Spleen (tissue), 11 donors: ENCODE results near the gene EFL1. TPM values are rescaled to one million over a fixed set of nuclear protein-coding genes. Genes with fewer than 3 reads are reported as not detected.

Experiments used
- DNase-seq: peaks from one replicate; pipeline ENCODE4 v3.0.0-alpha.2; 2020
- H3K27ac ChIP-seq, 8 donors: fragments of 200-600 bp; sonication (generic) in 7 of 8; 1 replicate in 4 of 8; 2 replicates in 4 of 8; pipeline versions ENCODE4 v1.5.0 to v1.8.0; 2016 to 2021; ENCODE audit warnings: inconsistent platforms in 4 of 8, mild to moderate bottlenecking in 4 of 8, moderate library complexity in 1 of 8
- H3K27me3 ChIP-seq, 7 donors: fragments of 200-600 bp; sonication (generic) in 6 of 7; replicated peaks in 1 of 7; 1 replicate in 4 of 7; 2 replicates in 3 of 7; pipeline versions ENCODE4 v1.5.0 to v1.8.0; 2016 to 2021; ENCODE audit warnings: inconsistent platforms in 3 of 7, mild to moderate bottlenecking in 1 of 7
- H3K36me3 ChIP-seq, 6 donors: fragments of 200-600 bp; sonication (generic) in 5 of 6; 1 replicate in 4 of 6; 2 replicates in 2 of 6; pipeline versions ENCODE4 v1.5.0 to v1.8.0; 2016 to 2021; ENCODE audit warnings: inconsistent platforms in 2 of 6
- H3K4me1 ChIP-seq, 6 donors: fragments of 200-600 bp; sonication (generic) in 5 of 6; 1 replicate in 3 of 6; 2 replicates in 3 of 6; pipeline versions ENCODE4 v1.5.0 to v1.8.0; 2016 to 2021; ENCODE audit warnings: inconsistent platforms in 3 of 6
- H3K4me3 ChIP-seq, 8 donors: fragments of 200-600 bp; sonication (generic) in 7 of 8; 1 replicate in 4 of 8; 2 replicates in 4 of 8; pipeline versions ENCODE4 v1.5.0 to v1.8.0; 2016 to 2021; ENCODE audit warnings: inconsistent platforms in 4 of 8, mild to moderate bottlenecking in 4 of 8, moderate library complexity in 2 of 8
- H3K9me3 ChIP-seq, 8 donors: fragments of 200-600 bp; sonication (generic) in 7 of 8; 1 replicate in 4 of 8; 2 replicates in 4 of 8; pipeline versions ENCODE4 v1.5.0 to v1.8.0; 2016 to 2021; ENCODE audit warnings: inconsistent platforms in 4 of 8
- POLR2A ChIP-seq, 3 donors: fragments of 450-650 bp; IDR thresholded peaks; one replicate each; pipeline ENCODE4 v1.5.1; 2017; ENCODE audit warnings: antibody characterized with exemption in 3 of 3, mild to moderate bottlenecking in 1 of 3
- POLR2AphosphoS5 ChIP-seq, 3 donors: sonication (generic); formaldehyde crosslinking; IDR thresholded peaks; one replicate each; pipeline ENCODE4 v1.5.1; 2017; ENCODE audit warnings: antibody characterized with exemption in 3 of 3
- WGBS, 5 donors: extraction: QIAGEN DNeasy Blood & Tissue Kit in 3 of 5; methylation state at CpG; one replicate each; pipeline versions ENCODE4 v1.1.5 to v1.1.7; 2013 to 2018; 5-methylcytosine and 5-hydroxymethylcytosine counted together
- intact Hi-C: fragments of 100-400 bp; cut with DNase I; formaldehyde crosslinking; loops from one replicate; pipeline ENCODE4 v1.15.0; 2023; ENCODE audit warnings: low total_unique reads
- polyA plus RNA-seq, 3 donors: library from polyadenylated mRNA; stranded (reverse); fragments of 200-250 nt; gene quantifications; one replicate each; pipeline ENCODE4 v1.2.1, GENCODE V29; 2013
- total RNA-seq, 7 donors: library from RNA; depleted of rRNA in 3 of 7; stranded (reverse); fragments of >200 nt in 3 of 7; fragmentation: NEBNext Ultra II Directional in 4 of 7; extraction: Animal tissue kit (Norgen Biotek cat#: 25700) in 4 of 7; gene quantifications; one replicate each; pipeline versions ENCODE4 v1.1.0 to v1.2.1, GENCODE V29; 2016 to 2021
- TF ChIP-seq, protein P1 (sequence below), 11 experiments: fragments of 200-600 bp in 7 of 11; fragments of 450-650 bp in 4 of 11; sonication (generic) in 4 of 11; IDR thresholded peaks in 8 of 11; conservative IDR thresholded peaks in 3 of 11; 1 replicate in 7 of 11; 2 replicates in 4 of 11; pipeline versions ENCODE4 v1.4.0 to v1.8.0; 2016 to 2021; ENCODE audit warnings: antibody characterized with exemption in 11 of 11, inconsistent platforms in 4 of 11, mild to moderate bottlenecking in 1 of 11
- donor health status: healthy with polysubstance abuse.
- donor health status: DM: no; HTN: no; CAD: no; lungs with moderate emphysema.
- donor health status: DM: no; HTN: no; CAD: no.
- donor health status: Bipolar disorder and iron deficiency.
- donor health status: healthy.
- donor health status: DM: no; HTN: no; CAD: no.
- donor health status: DM: yes; HTN: yes; CAD: no.

EFL1 gene
- total and polyA plus RNA-seq, 10 donors: 3.1 to 21.9 (median 17.4) TPM

DNA sequence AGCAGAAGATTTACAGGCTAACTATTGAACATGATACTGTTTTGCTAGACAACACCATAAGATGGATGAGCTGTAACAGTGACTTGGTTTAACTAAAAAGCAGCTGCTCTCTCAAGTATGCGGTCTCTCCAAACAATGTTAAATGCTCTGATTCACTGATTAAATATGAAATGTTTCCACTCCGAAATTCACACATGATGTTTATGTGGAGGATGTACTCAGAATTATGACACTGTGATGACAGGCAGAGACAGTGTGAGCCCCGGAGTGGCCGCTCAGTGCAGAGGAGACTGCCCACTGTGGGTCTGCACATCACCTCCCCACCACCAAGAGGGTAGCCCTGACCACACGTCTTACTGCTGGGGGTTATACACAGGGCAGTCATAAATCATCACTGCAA is 132.8 kb downstream of the EFL1 start:
- intact Hi-C loops: no loop called here
- 70 to 77% (median 74%) methylated on average over 5 of the region's 5 CpGs for WGBS, 5 donors
- H3K27ac ChIP-seq: no peak overlapping the region

DNA sequence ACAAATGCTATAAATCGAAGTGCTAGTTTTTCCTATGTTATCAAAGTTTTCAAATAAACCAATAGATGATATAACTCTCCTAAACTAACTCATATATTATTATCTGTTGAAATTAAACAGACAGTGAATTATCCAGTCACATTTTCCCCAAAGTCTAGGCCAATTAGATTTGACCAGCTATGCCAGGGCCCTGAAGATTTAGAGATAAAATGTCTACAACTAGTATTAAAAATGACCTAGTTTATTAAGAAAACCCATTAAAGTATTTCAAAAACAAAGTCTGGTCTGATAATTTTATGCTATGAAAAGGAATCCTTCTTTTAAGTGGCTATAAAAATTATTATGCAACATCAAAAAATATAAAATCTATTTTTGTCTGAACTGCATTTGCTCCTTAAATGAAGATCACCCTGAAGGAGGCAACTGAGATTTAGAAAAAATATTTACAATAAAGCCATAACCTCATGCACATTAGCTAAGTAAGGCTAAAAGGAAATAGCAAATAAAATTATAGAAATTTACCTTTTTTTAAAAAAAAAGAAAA is 133.3 kb downstream of the EFL1 start:
- intact Hi-C loops: no loop called here
- Histone ChIP-seq H3K27ac (no peak overlapping the region), H3K4me3 (no peak overlapping the region), H3K36me3 (peaks cover 3 to 98% (median 19%) of the 10 kb centered on the region in 6 donors), H3K9me3 (no peaks in the 10 kb centered on the region), H3K4me1 (no peaks in the 10 kb centered on the region), H3K27me3 (no peaks in the 10 kb centered on the region)
- no peak for DNase-seq
- TF ChIP-seq POLR2AphosphoS5 (IDR thresholded peaks at IDR 0.05): no peak
- TF ChIP-seq POLR2A (IDR thresholded peaks at IDR 0.05): no peak
- TF ChIP-seq, protein P1, sequence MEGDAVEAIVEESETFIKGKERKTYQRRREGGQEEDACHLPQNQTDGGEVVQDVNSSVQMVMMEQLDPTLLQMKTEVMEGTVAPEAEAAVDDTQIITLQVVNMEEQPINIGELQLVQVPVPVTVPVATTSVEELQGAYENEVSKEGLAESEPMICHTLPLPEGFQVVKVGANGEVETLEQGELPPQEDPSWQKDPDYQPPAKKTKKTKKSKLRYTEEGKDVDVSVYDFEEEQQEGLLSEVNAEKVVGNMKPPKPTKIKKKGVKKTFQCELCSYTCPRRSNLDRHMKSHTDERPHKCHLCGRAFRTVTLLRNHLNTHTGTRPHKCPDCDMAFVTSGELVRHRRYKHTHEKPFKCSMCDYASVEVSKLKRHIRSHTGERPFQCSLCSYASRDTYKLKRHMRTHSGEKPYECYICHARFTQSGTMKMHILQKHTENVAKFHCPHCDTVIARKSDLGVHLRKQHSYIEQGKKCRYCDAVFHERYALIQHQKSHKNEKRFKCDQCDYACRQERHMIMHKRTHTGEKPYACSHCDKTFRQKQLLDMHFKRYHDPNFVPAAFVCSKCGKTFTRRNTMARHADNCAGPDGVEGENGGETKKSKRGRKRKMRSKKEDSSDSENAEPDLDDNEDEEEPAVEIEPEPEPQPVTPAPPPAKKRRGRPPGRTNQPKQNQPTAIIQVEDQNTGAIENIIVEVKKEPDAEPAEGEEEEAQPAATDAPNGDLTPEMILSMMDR (IDR thresholded peaks at IDR 0.05 in 8 of 11, conservative IDR thresholded peaks at IDR 0.05 in 3 of 11): no peak
- 60 to 69% (median 65%) methylated on average over 1 of the region's 1 CpG for WGBS, 5 donors

More for the DNA sequence above, 132.8 kb downstream of the EFL1 start:
- H3K4me3 ChIP-seq: no peak overlapping the region
- TF ChIP-seq POLR2A (IDR thresholded peaks at IDR 0.05) (no peak), POLR2AphosphoS5 (IDR thresholded peaks at IDR 0.05) (no peak)
- TF ChIP-seq, protein P1 (IDR thresholded peaks at IDR 0.05 in 8 of 11, conservative IDR thresholded peaks at IDR 0.05 in 3 of 11): no peak
- H3K36me3 ChIP-seq: peaks cover 3 to 98% (median 19%) of the 10 kb centered on the region in 6 donors
- H3K9me3 ChIP-seq: no peaks in the 10 kb centered on the region
- H3K4me1 ChIP-seq: no peaks in the 10 kb centered on the region
- no peaks in the 10 kb centered on the region for H3K27me3 ChIP-seq
- no peak for DNase-seq

DNA sequence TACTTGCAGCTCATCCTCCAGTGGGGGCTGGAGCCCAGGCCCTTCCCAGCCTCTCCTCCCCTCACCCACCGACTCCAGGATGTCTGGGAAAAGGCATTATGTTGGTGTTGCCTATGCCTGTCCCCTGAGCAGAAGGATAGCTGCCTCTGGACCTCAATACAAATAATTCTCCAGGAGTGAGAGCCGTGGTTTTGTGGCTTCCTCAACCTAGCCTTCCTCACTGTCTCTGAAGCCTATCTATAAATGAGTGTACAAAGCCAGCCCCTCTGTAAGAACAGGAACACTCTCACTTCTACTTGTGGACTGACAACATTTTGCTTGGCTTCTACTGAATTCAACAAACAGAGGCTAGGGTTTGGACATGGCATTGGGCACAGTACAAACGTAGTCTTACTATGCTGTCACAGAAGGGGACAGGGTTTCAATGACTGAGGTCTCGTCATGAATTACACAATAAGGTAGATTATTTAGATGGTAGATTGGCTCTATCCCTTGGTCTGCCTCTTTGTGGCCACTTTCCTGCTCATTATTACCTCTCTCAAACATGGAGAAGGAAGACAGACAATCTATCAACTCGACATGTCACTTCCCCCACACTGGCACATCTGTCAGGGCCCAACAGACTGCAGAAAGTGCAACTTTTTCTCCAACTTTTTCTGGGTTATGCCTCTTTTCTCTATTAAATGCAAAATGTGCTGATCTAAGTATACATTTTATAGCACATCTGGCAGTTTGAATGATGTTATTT is 134.0 kb downstream of the EFL1 start:
- Histone ChIP-seq H3K4me1 (no peaks in the 10 kb centered on the region), H3K27me3 (no peaks in the 10 kb centered on the region), H3K9me3 (no peaks in the 10 kb centered on the region), H3K4me3 (no peak overlapping the region), H3K36me3 (peaks cover 3 to 98% (median 19%) of the 10 kb centered on the region in 6 donors), H3K27ac (no peak overlapping the region)
- intact Hi-C loops: no loop called here
- TF ChIP-seq, protein P1 (IDR thresholded peaks at IDR 0.05 in 8 of 11, conservative IDR thresholded peaks at IDR 0.05 in 3 of 11): no peak
- TF ChIP-seq POLR2AphosphoS5 (IDR thresholded peaks at IDR 0.05): no peak
- TF ChIP-seq POLR2A (IDR thresholded peaks at IDR 0.05): no peak
- no peak for DNase-seq
- WGBS, 5 donors: 35 to 57% (median 48%) methylated on average over 5 of the region's 5 CpGs

DNA sequence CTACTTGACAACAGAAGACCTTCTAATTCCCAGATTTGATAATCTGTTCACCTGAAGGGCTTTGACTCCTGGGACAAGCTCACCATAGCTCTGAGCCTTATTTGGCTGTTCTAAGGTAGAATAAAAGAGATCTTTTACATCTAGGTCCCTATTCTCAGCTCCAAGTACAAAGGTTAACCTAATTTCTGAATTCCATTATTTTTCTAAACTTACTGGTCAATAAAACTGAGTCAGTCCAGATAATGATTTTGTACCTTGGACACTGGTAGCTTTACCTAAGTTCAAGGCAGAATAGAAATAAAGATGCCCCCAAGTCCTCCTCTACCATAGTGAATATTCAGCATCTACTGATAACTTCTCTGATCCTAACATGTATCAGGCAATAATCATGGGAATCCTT is 135.0 kb downstream of the EFL1 start:
- H3K4me3 ChIP-seq: no peak overlapping the region
- H3K4me1 ChIP-seq: no peaks in the 10 kb centered on the region
- H3K9me3 ChIP-seq: no peaks in the 10 kb centered on the region
- no peak overlapping the region for H3K27ac ChIP-seq
- peaks cover 3 to 90% (median 16%) of the 10 kb centered on the region in 6 donors for H3K36me3 ChIP-seq
- intact Hi-C loops: no loop called here
- H3K27me3 ChIP-seq: no peaks in the 10 kb centered on the region
- TF ChIP-seq POLR2A (IDR thresholded peaks at IDR 0.05) (no peak), POLR2AphosphoS5 (IDR thresholded peaks at IDR 0.05) (no peak)
- TF ChIP-seq, protein P1 (IDR thresholded peaks at IDR 0.05 in 8 of 11, conservative IDR thresholded peaks at IDR 0.05 in 3 of 11): no peak
- no peak for DNase-seq
